HCT116 (cell line): ENCODE measurements around the gene ZBTB21. TPM values are rescaled to one million over a fixed set of nuclear protein-coding genes. Genes with fewer than 3 reads are reported as not detected.

Source experiments
- ATAC-seq: fragments of 200-7000 bp; cut with Tn5 transposase; 2 replicates; pipeline ENCODE4 v1.9.1; 2020; ENCODE audit warnings: mild to moderate bottlenecking, moderate library complexity
- BruUV-seq: library from RNA; stranded (reverse); fragments of 400-500 nt; replicated peaks from 2 replicates; lab custom pipeline; 2021; lab: Mats Ljungman, UMichigan
- CTCF ChIA-PET: fragments of 300-600 bp; sonication (Branson Sonifier 250); formaldehyde crosslinking; loops from one replicate; lab custom pipeline; 2021; ENCODE audit warnings: antibody characterized with exemption; lab: Charles Lee
- POLR2A ChIA-PET: fragments of 300-600, 350-600 bp; sonication (Branson Sonifier 250); formaldehyde crosslinking; loops from one replicate; lab custom pipeline; 2021; ENCODE audit warnings: antibody characterized with exemption; lab: Charles Lee
- RAD21 ChIA-PET, 2 experiments: fragments of 300-600 bp; sonication (Branson Sonifier 250); formaldehyde crosslinking; loops; one replicate each; lab custom pipeline; 2023; ENCODE audit warnings: low total read pairs in 2 of 2; ENCODE audit not compliant: uncharacterized antibody in 2 of 2, unreplicated experiment in 2 of 2, low non-redundant PET in 1 of 2; lab: Charles Lee
- DNase-seq: peaks from one replicate; pipeline ENCODE4 v3.0.0-alpha.2; 2010; ENCODE audit warnings: low read depth, low spot score
- H2AFZ ChIP-seq: fragments of 200-600 bp; shearing (Covaris generic), sonication (generic); 2 replicates; pipeline ENCODE4 v1.6.1; 2017; ENCODE audit warnings: low read depth, mixed run types, mixed read lengths, antibody characterized with exemption, low read length; ENCODE audit not compliant: poor library complexity, severe bottlenecking
- H3K27ac ChIP-seq: 2 replicates; pipeline ENCODE4 v1.5.1; 2012; ENCODE audit warnings: low read depth, low read length
- H3K27me3 ChIP-seq: fragments of 200-600 bp; sonication (generic); 2 replicates; pipeline ENCODE4 v1.6.1; 2016; ENCODE audit warnings: mixed run types, low read length, mixed read lengths; ENCODE audit not compliant: insufficient read depth
- H3K36me3 ChIP-seq, 2 experiments: fragments of 200-500 bp in 1 of 2; fragments of 200-600 bp in 1 of 2; sonication (Bioruptor generic) in 1 of 2; sonication (generic) in 1 of 2; 2 replicates each; pipeline versions ENCODE4 v1.5.1 to v1.6.1; 2014 to 2016; ENCODE audit warnings: low read length in 2 of 2, inconsistent platforms in 1 of 2, mixed read lengths in 1 of 2, mixed run types in 1 of 2; ENCODE audit not compliant: insufficient read depth in 2 of 2, control insufficient read depth in 1 of 2
- H3K4me1 ChIP-seq, 2 experiments: fragments of 200-600 bp in 1 of 2; sonication (generic) in 1 of 2; 2 replicates each; pipeline versions ENCODE4 v1.5.1 to v1.6.1; 2012 to 2017; ENCODE audit warnings: low read length in 2 of 2, inconsistent platforms in 1 of 2, mild to moderate bottlenecking in 1 of 2, mixed read lengths in 1 of 2, mixed run types in 1 of 2, moderate library complexity in 1 of 2; ENCODE audit not compliant: insufficient read depth in 2 of 2, control insufficient read depth in 1 of 2
- H3K4me2 ChIP-seq: fragments of 200-600 bp; sonication (generic); 2 replicates; pipeline ENCODE4 v1.6.1; 2017; ENCODE audit warnings: mixed run types, low read length, mixed read lengths
- H3K4me3 ChIP-seq, 2 experiments: fragments of 200-600 bp in 1 of 2; sonication (generic) in 1 of 2; replicated peaks in 1 of 2; 2 replicates each; pipeline ENCODE4 v1.5.1; 2011 to 2016; ENCODE audit warnings: low read length in 2 of 2, control low read depth in 1 of 2, low read depth in 1 of 2, mild to moderate bottlenecking in 1 of 2, mixed read lengths in 1 of 2, mixed run types in 1 of 2
- H3K79me2 ChIP-seq: fragments of 200-600 bp; sonication (generic); 2 replicates; pipeline ENCODE4 v1.6.1; 2017; ENCODE audit warnings: mild to moderate bottlenecking, mixed run types, low read length, moderate library complexity, mixed read lengths; ENCODE audit not compliant: insufficient read depth
- H3K9ac ChIP-seq: fragments of 200-600 bp; sonication (generic); 2 replicates; pipeline ENCODE4 v1.6.1; 2016; ENCODE audit warnings: low read length, mixed read lengths
- H3K9me2 ChIP-seq: fragments of 200-600 bp; sonication (generic), shearing (Covaris generic); 2 replicates; pipeline ENCODE4 v1.6.1; 2017; ENCODE audit warnings: mixed run types, mild to moderate bottlenecking, moderate library complexity; ENCODE audit not compliant: insufficient read depth
- H3K9me3 ChIP-seq, 2 experiments: fragments of 200-500 bp in 1 of 2; fragments of 200-600 bp in 1 of 2; sonication (Bioruptor generic) in 1 of 2; sonication (generic) in 1 of 2; 2 replicates each; pipeline ENCODE4 v1.6.1; 2014 to 2017; ENCODE audit warnings: low read length in 2 of 2, mixed read lengths in 2 of 2, inconsistent platforms in 1 of 2, low read depth in 1 of 2, mild to moderate bottlenecking in 1 of 2, mixed run types in 1 of 2, moderate library complexity in 1 of 2; ENCODE audit not compliant: control insufficient read depth in 1 of 2, insufficient read depth in 1 of 2
- H4K20me1 ChIP-seq: fragments of 200-600 bp; sonication (generic), shearing (Covaris generic); 2 replicates; pipeline ENCODE4 v1.6.1; 2017; ENCODE audit warnings: mixed run types, mild to moderate bottlenecking, moderate library complexity; ENCODE audit not compliant: insufficient read depth
- CBX3 ChIP-seq: IDR thresholded peaks from 2 replicates; pipeline ENCODE4 v1.6.1; 2012; ENCODE audit warnings: low read depth
- CEBPB ChIP-seq: IDR thresholded peaks from 2 replicates; pipeline ENCODE4 v1.6.1; 2012; ENCODE audit warnings: low read depth
- EGR1 ChIP-seq: IDR thresholded peaks from 2 replicates; pipeline ENCODE4 v1.6.1; 2012; ENCODE audit warnings: low read depth
- ELF1 ChIP-seq: IDR thresholded peaks from 2 replicates; pipeline ENCODE4 v1.6.1; 2012; ENCODE audit warnings: low read depth, borderline replicate concordance
- EZH2phosphoT487 ChIP-seq: fragments of 200-600 bp; IDR thresholded peaks from 2 replicates; pipeline ENCODE4 v1.6.1; 2018; ENCODE audit warnings: antibody characterized with exemption, borderline replicate concordance
- FOSL1 ChIP-seq: IDR thresholded peaks from 2 replicates; pipeline ENCODE4 v1.6.1; 2012; ENCODE audit warnings: low read depth
- MAX ChIP-seq: IDR thresholded peaks from 2 replicates; pipeline ENCODE4 v1.6.1; 2012
- POLR2A ChIP-seq: IDR thresholded peaks from 2 replicates; pipeline ENCODE4 v1.7.0; 2011; ENCODE audit warnings: borderline replicate concordance; ENCODE audit not compliant: insufficient read depth, insufficient read length; ENCODE audit errors: extremely low read depth
- REST ChIP-seq: IDR thresholded peaks from 2 replicates; pipeline ENCODE4 v1.6.1; 2012; ENCODE audit warnings: low read depth
- SIN3A ChIP-seq: IDR thresholded peaks from 2 replicates; pipeline ENCODE4 v1.6.1; 2012; ENCODE audit warnings: low read depth
- SP1 ChIP-seq: IDR thresholded peaks from 2 replicates; pipeline ENCODE4 v1.6.1; 2012; ENCODE audit warnings: low read depth
- SRF ChIP-seq: IDR thresholded peaks from 2 replicates; pipeline ENCODE4 v1.6.1; 2012; ENCODE audit warnings: low read depth
- TCF7L2 ChIP-seq: IDR thresholded peaks from 2 replicates; pipeline ENCODE4 v1.7.0; 2011; ENCODE audit warnings: borderline replicate concordance, inconsistent platforms; ENCODE audit not compliant: insufficient read depth, insufficient read length; ENCODE audit errors: extremely low read depth
- YY1 ChIP-seq: IDR thresholded peaks from 2 replicates; pipeline ENCODE4 v1.6.1; 2011; ENCODE audit warnings: low read length, low read depth, moderate library complexity, mild to moderate bottlenecking; ENCODE audit not compliant: insufficient replicate concordance; ENCODE audit errors: extremely low read depth
- ZBTB33 ChIP-seq: IDR thresholded peaks from 2 replicates; pipeline ENCODE4 v1.6.1; 2011; ENCODE audit warnings: mild to moderate bottlenecking, low read length, moderate library complexity; ENCODE audit not compliant: insufficient replicate concordance; ENCODE audit errors: extremely low read depth
- ZFX ChIP-seq: fragments of 450-650 bp; IDR thresholded peaks from 2 replicates; pipeline ENCODE4 v1.6.1; 2017
- ZNF274 ChIP-seq: fragments of 200-500 bp; sonication (Bioruptor generic); IDR thresholded peaks from 2 replicates; pipeline ENCODE4 v1.6.1; 2014; ENCODE audit warnings: mild to moderate bottlenecking, low read depth, low read length, inconsistent platforms
- intact Hi-C: fragments of 100-400 bp; cut with micrococcal nuclease; formaldehyde crosslinking; loops from 2 replicates; pipeline ENCODE4 v1.10.0; 2022
- total RNA-seq: library from RNA; stranded (reverse); gene quantifications from one replicate; pipeline ENCODE4 v1.2.1, GENCODE V29; 2021; ENCODE audit not compliant: unreplicated experiment
- TF ChIP-seq, protein P1 (sequence below), 3 experiments: fragments of 200-600 bp in 1 of 3; sonication (generic) in 1 of 3; IDR thresholded peaks in 2 of 3; conservative IDR thresholded peaks in 1 of 3; 2 replicates each; pipeline ENCODE4 v1.5.1; 2012 to 2017; ENCODE audit warnings: low read depth in 2 of 3, low read length in 2 of 3, antibody characterized with exemption in 1 of 3, borderline replicate concordance in 1 of 3, control low read depth in 1 of 3, mild to moderate bottlenecking in 1 of 3, mixed read lengths in 1 of 3, mixed run types in 1 of 3, moderate library complexity in 1 of 3; ENCODE audit not compliant: insufficient read depth in 1 of 3

The ZBTB21 gene
- total RNA-seq, 1 experiment from 2014 or later, result 28.7 TPM

- Histone ChIP-seq H3K4me3 (peak overlapping the region; percentile 41 to 76), H3K9ac (peak overlapping the region; percentile 90), H3K9me2 (no peaks in the 10 kb centered on the region), H3K4me1 (peaks cover 9 to 11% of the 10 kb centered on the region in 2 experiments), H3K79me2 (peaks cover 35% of the 10 kb centered on the region), H3K4me2 (peak overlapping the region; percentile 92), H3K27ac (peak overlapping the region; percentile 91), H4K20me1 (no peaks in the 10 kb centered on the region; the same call in 1 of the 2 replicates), H2AFZ (no peak overlapping the region), H3K27me3 (no peaks in the 10 kb centered on the region), H3K36me3 (peaks cover 0 to 16% of the 10 kb centered on the region in 2 experiments; a peak in 3 of 4 replicates), H3K9me3 (no peaks in the 10 kb centered on the region)
- ChIA-PET CTCF (no interaction called here), POLR2A (interaction anchor here (1.1 kb wide), 1 partner anchor 15 kb away, joined by 3 read pairs; no protein-coding TSS in a partner anchor), RAD21 (no interaction called here)
- intact Hi-C loops, result no loop called here
- no peak for DNase-seq
- peak; percentile 24 for ATAC-seq
- no TSS peak for BruUV-seq
- TF ChIP-seq POLR2A (peak; percentile 66), ZNF274 (no peak), SIN3A (no peak), MAX (no peak), ZBTB33 (no peak), REST (no peak), YY1 (no peak), TCF7L2 (no peak), FOSL1 (no peak), EGR1 (no peak), EZH2phosphoT487 (no peak), SP1 (no peak), CEBPB (no peak), SRF (no peak), CBX3 (no peak), ELF1 (no peak), ZFX (peak; percentile 64; the same call in 1 of the 2 replicates)
- TF ChIP-seq, protein P1, sequence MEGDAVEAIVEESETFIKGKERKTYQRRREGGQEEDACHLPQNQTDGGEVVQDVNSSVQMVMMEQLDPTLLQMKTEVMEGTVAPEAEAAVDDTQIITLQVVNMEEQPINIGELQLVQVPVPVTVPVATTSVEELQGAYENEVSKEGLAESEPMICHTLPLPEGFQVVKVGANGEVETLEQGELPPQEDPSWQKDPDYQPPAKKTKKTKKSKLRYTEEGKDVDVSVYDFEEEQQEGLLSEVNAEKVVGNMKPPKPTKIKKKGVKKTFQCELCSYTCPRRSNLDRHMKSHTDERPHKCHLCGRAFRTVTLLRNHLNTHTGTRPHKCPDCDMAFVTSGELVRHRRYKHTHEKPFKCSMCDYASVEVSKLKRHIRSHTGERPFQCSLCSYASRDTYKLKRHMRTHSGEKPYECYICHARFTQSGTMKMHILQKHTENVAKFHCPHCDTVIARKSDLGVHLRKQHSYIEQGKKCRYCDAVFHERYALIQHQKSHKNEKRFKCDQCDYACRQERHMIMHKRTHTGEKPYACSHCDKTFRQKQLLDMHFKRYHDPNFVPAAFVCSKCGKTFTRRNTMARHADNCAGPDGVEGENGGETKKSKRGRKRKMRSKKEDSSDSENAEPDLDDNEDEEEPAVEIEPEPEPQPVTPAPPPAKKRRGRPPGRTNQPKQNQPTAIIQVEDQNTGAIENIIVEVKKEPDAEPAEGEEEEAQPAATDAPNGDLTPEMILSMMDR (IDR thresholded peaks at IDR 0.05 in 2 of 3, conservative IDR thresholded peaks at IDR 0.05 in 1 of 3; ENCODE audit: borderline replicate concordance in 1 of 3, insufficient read depth in 1 of 3, low read depth in 2 of 3, low read length in 2 of 3), result no peak
These were observed 641 bp upstream of the ZBTB21 start for GRCh38 chr21:42010507-42011495.
